Mucosa of descending colon (tissue), 3 donors: ENCODE measurements around the gene COL17A1. TPM values are rescaled to one million over a fixed set of nuclear protein-coding genes. Genes with fewer than 3 reads are reported as not detected.
A peak's percentile ranks its signal among the peaks of the same experiment; 100 is the strongest.

ENCODE experiments used
- ATAC-seq: fragments of 200-7000 bp; cut with Tn5 transposase; one replicate; pipeline ENCODE4 v1.9.1; 2020; ENCODE audit warnings: mild to moderate bottlenecking, moderate library complexity
- DNase-seq, 3 donors: peaks; one replicate each; pipeline ENCODE4 v3.0.0-alpha.2; 2020
- H3K36me3 ChIP-seq: fragments of 200-600 bp; one replicate; pipeline ENCODE4 v1.8.0; 2021; ENCODE audit warnings: low read depth, mild to moderate bottlenecking
- H3K4me1 ChIP-seq: fragments of 200-600 bp; one replicate; pipeline ENCODE4 v1.8.0; 2021; ENCODE audit warnings: low read depth, mild to moderate bottlenecking
- H3K4me3 ChIP-seq: fragments of 200-600 bp; one replicate; pipeline ENCODE4 v1.8.0; 2021; ENCODE audit warnings: mild to moderate bottlenecking
- H3K9me3 ChIP-seq: fragments of 200-600 bp; one replicate; pipeline ENCODE4 v1.8.0; 2021; ENCODE audit warnings: mild to moderate bottlenecking
- CTCF ChIP-seq: fragments of 200-600 bp; IDR thresholded peaks from one replicate; pipeline ENCODE4 v1.8.0; 2022; ENCODE audit warnings: antibody characterized with exemption, mild to moderate bottlenecking
- intact Hi-C, 2 donors: fragments of 100-400 bp; cut with DNase I in 1 of 2; cut with micrococcal nuclease in 1 of 2; formaldehyde crosslinking; loops; one replicate each; pipeline versions ENCODE4 v1.11.0 to v1.11.1; 2022; cut with DNase I, micrococcal nuclease
- total RNA-seq, 3 donors: library from RNA; stranded (reverse); fragmentation: NEBNext Ultra II Directional in 2 of 3; extraction: Animal tissue kit (Norgen Biotek cat#: 25700) in 2 of 3; gene quantifications; one replicate each; pipeline versions ENCODE4 v1.2.1 to v1.2.4, GENCODE V29; 2021 to 2023
- donor health status: DM: no; HTN: no; CAD: no; lungs with moderate emphysema.
- donor health status: DM: no; HTN: no; CAD: no.
- donor health status: DM: no; HTN: yes; CAD: no.

COL17A1 gene
- total RNA-seq, 3 donors from 2014 or later = 95.1 to 284 (median 119) TPM

GRCh38 chr10:104076743-104077160 lies 8.9 kb downstream of the COL17A1 start:
- no peaks in the 10 kb centered on the region for H3K36me3 ChIP-seq
- no peak overlapping the region for H3K4me3 ChIP-seq
- TF ChIP-seq CTCF = no peak
- H3K9me3 ChIP-seq = no peaks in the 10 kb centered on the region
- peaks cover 9% of the 10 kb centered on the region for H3K4me1 ChIP-seq
- intact Hi-C loops = no loop called here
- ATAC-seq (peak; percentile 58), DNase-seq (peak in 1 of 3 donors; percentile 66)

GRCh38 chr10:104074505-104074904 lies 11.2 kb downstream of the COL17A1 start:
- DNase-seq = no peak
- TF ChIP-seq CTCF = no peak
- peaks cover 9% of the 10 kb centered on the region for H3K4me1 ChIP-seq
- H3K4me3 ChIP-seq = no peak overlapping the region
- ATAC-seq = no peak
- intact Hi-C loops = no loop called here
- H3K36me3 ChIP-seq = no peaks in the 10 kb centered on the region
- H3K9me3 ChIP-seq = no peaks in the 10 kb centered on the region

- peaks cover 14% of the 10 kb centered on the region for H3K4me1 ChIP-seq
- H3K4me3 ChIP-seq = no peak overlapping the region
- TF ChIP-seq CTCF = no peak
- no peaks in the 10 kb centered on the region for H3K36me3 ChIP-seq
- no peaks in the 10 kb centered on the region for H3K9me3 ChIP-seq
- ATAC-seq (no peak), DNase-seq (no peak)
- intact Hi-C loops = no loop called here
Observed at GRCh38 chr10:104072786-104073185, 12.9 kb downstream of the COL17A1 start.

- no peaks in the 10 kb centered on the region for H3K9me3 ChIP-seq
- no peak overlapping the region for H3K4me3 ChIP-seq
- H3K36me3 ChIP-seq = no peaks in the 10 kb centered on the region
- peaks cover 5% of the 10 kb centered on the region for H3K4me1 ChIP-seq
- ATAC-seq (peak; percentile 82), DNase-seq (peak in 1 of 3 donors; percentile 54)
- intact Hi-C loops = no loop called here
- TF ChIP-seq CTCF = no peak
Observed at GRCh38 chr10:104069613-104070012, 16.1 kb downstream of the COL17A1 start.

- TF ChIP-seq CTCF = no peak
Observed at GRCh38 chr10:104067525-104067924, 18.2 kb downstream of the COL17A1 start.

GRCh38 chr10:104066945-104067344 lies 18.7 kb downstream of the COL17A1 start:
- ATAC-seq (no peak), DNase-seq (no peak)
- Histone ChIP-seq H3K9me3 (no peaks in the 10 kb centered on the region), H3K36me3 (no peaks in the 10 kb centered on the region), H3K4me3 (no peak overlapping the region), H3K4me1 (peaks cover 5% of the 10 kb centered on the region)
- intact Hi-C loops = no loop called here
- no peak for TF ChIP-seq CTCF

More at GRCh38 chr10:104067525-104067924, 18.2 kb downstream of the COL17A1 start:
- Histone ChIP-seq H3K4me3 (no peak overlapping the region), H3K36me3 (no peaks in the 10 kb centered on the region), H3K9me3 (no peaks in the 10 kb centered on the region), H3K4me1 (peaks cover 5% of the 10 kb centered on the region)
- DNase-seq (no peak), ATAC-seq (no peak)
- intact Hi-C loops = no loop called here
